Stomach smooth muscle (tissue), 2 donors: ENCODE measurements around the gene HPS4.
"Not testable (repeated sequence)": the region's sequence is repeated elsewhere in the genome, so short reads cannot be mapped to it uniquely, and the experiment has no call there.

Source experiments
- H3K27ac ChIP-seq: one replicate; pipeline ENCODE4 v1.7.0; 2013; ENCODE audit warnings: mild to moderate bottlenecking, low read length, inconsistent platforms
- H3K27me3 ChIP-seq, 2 donors: one replicate each; pipeline ENCODE4 v1.7.0; 2013; ENCODE audit warnings: low read length in 2 of 2; ENCODE audit not compliant: insufficient read depth in 2 of 2, control insufficient read depth in 1 of 2
- H3K36me3 ChIP-seq, 2 donors: one replicate each; pipeline ENCODE4 v1.7.0; 2013; ENCODE audit warnings: low read length in 2 of 2; ENCODE audit not compliant: control insufficient read depth in 2 of 2, insufficient read depth in 2 of 2
- H3K4me1 ChIP-seq: one replicate; pipeline ENCODE4 v1.7.0; 2013; ENCODE audit warnings: low read length; ENCODE audit not compliant: control insufficient read depth, insufficient read depth
- H3K4me3 ChIP-seq, 2 donors: one replicate each; pipeline ENCODE4 v1.7.0; 2013; ENCODE audit warnings: low read length in 2 of 2
- H3K9ac ChIP-seq, 2 donors: one replicate each; pipeline ENCODE4 v1.7.0; 2013; ENCODE audit warnings: low read length in 2 of 2, mild to moderate bottlenecking in 1 of 2
- H3K9me3 ChIP-seq, 2 donors: one replicate each; pipeline ENCODE4 v1.7.0; 2013; ENCODE audit warnings: low read length in 2 of 2; ENCODE audit not compliant: control insufficient read depth in 2 of 2
- donor health status: healthy.
- donor health status: Pancreatic carcinoma.

The HPS4 gene

DNA sequence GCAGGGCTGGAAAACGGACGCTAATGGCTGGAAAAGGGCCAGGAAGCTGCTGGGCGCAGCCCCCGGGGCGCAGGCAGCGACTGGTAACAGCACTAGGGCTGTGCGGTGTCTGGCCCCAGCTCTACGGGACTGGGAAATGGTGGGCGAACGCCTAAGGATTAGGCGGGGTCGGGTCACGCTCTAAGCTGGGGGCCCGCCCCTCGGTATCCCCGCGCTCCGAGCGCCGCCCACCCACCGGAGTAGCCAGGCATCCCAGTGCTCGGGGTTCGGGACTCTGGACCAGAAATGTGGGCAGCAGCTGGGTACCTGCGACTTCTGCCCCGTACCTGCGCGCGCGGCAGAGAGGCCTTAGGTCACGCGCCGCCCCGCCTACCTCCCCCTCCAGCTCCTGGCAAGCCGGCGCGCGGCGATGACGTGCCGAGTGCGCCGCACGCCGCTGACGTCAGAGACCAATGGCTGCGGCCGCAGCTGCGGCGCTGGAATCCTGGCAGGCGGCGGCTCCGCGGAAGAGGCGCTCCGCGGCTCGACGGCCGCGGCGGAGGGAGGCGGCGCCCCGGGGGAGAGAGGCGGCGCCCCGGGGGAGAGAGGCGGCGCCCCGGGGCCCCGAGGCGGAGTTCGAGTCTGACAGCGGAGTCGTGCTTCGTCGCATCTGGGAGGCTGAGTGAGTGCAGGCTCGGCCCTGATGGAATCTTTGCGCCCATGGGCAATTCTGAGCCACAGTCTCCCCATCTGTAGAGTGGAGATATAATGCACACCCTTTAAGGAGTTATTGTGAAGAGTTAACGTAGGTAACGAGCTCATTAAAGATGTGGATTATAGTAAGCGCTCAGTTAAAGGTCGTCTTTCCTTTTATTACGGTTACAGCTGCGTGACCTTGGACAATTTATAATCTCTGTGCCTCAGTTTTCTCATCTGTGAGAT, at the start of gene HPS4, which contains the start of gene SRRD:
TSS of gene HPS4 (minus strand) at position 345 of the 921 bp plus-strand sequence. CDS start 2,021 bp downstream, outside the sequence.
TSS of gene SRRD (plus strand) at position 439 of the 921 bp plus-strand sequence. CDS start at position 453, 14 bp downstream.
- Histone ChIP-seq H3K9ac (peak within 1 kb of the TSS; percentile 96 to 98), H3K36me3 (peaks cover 19 to 20% of the 10 kb centered on the region in 2 donors), H3K4me1 (peaks cover 35% of the 10 kb centered on the region), H3K4me3 (peak within 1 kb of the TSS; percentile 78 to 88), H3K27ac (peak within 1 kb of the TSS; percentile 89), H3K27me3 (no peaks in the 10 kb centered on the region), H3K9me3 (no peaks in the 10 kb centered on the region)

GRCh38 chr22:26529345-26529744, 45.8 kb upstream of the HPS4 start:
- Histone ChIP-seq H3K4me3 (no peak overlapping the region), H3K27ac (no peak overlapping the region), H3K4me1 (no peaks in the 10 kb centered on the region), H3K9me3 (no peaks in the 10 kb centered on the region), H3K36me3 (peaks cover 0 to 5% of the 10 kb centered on the region in 2 donors), H3K9ac (no peak overlapping the region), H3K27me3 (no peaks in the 10 kb centered on the region)

- H3K9ac ChIP-seq, H3K36me3 ChIP-seq, H3K4me1 ChIP-seq, H3K9me3 ChIP-seq, H3K4me3 ChIP-seq, H3K27ac ChIP-seq, H3K27me3 ChIP-seq: not testable (repeated sequence)
These were observed 44.9 kb upstream of the HPS4 start for GRCh38 chr22:26528518-26528917.

DNA sequence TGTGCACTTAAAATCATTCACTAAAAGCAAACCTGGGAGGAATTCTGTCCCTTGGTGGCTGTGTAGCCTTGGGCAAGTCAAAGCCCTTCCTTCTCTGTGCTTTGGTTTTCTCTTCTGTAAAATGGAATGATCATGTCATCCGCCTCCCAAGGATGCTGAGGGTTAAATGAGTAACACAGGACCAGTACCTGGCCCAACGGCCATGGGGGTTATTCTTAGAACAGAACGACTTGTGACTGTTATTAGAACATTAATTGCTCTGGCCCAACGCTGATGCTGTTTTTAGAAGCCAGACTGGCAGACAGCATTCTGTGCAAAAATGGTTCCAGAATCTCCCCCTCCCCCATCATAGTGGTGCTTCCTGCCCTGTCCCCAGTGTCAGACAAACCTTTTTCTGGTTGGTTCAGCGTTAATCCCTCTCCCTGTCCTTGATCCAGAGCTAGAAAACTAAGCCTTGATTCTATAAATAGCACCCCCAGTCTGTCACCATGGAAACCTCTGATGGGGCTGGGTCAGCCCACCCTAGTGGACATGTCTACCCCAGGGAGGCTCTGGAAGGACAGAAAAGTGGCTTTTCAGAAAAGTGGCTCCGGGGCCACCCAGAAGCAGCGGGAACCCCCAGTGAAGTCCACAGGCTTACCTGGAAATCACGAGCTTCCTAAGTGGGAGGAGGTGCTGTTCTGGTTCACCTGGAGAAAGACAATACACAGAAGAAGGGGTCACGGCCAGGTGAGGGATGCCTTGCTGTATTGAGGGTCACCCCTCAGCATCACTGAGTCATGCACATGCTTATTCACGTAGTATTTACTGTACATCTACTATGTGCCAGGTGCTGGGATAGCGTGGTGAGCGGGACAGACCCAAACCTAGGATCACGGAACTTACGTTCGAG, 44.2 kb upstream of the HPS4 start:
- peaks cover 0 to 6% of the 10 kb centered on the region in 2 donors for H3K36me3 ChIP-seq

DNA sequence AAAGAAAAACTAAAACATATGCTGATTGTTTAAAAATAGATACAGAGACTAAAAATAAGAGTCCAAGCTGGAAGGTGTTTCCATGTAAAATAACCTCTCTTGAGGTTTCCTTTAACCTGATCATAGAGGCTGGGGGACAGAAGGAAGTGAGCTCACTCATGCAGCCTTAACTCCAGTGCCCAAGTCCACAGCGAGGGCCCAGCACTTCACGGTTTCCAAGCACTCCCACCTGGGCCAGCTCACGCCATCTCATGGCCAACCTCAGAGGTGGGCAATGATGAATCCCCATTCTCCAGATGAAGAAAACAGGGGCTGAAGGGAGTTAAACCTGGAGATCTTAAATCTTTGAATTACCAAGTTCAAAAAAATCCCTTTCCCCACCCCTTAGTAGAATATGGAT, 43.6 kb upstream of the HPS4 start:
- no peaks in the 10 kb centered on the region for H3K9me3 ChIP-seq
- no peak overlapping the region for H3K9ac ChIP-seq
- no peak overlapping the region for H3K4me3 ChIP-seq
- no peak overlapping the region for H3K27ac ChIP-seq
- H3K36me3 ChIP-seq, result peaks cover 0 to 6% of the 10 kb centered on the region in 2 donors
- H3K27me3 ChIP-seq, result no peaks in the 10 kb centered on the region
- no peaks in the 10 kb centered on the region for H3K4me1 ChIP-seq

More for the DNA sequence above, 44.2 kb upstream of the HPS4 start:
- Histone ChIP-seq H3K4me1 (no peaks in the 10 kb centered on the region), H3K27me3 (no peaks in the 10 kb centered on the region), H3K27ac (no peak overlapping the region), H3K9me3 (no peaks in the 10 kb centered on the region), H3K9ac (no peak overlapping the region), H3K4me3 (no peak overlapping the region)

- no peaks in the 10 kb centered on the region for H3K27me3 ChIP-seq
- no peak overlapping the region for H3K9ac ChIP-seq
- no peak overlapping the region for H3K4me3 ChIP-seq
- no peaks in the 10 kb centered on the region for H3K4me1 ChIP-seq
- no peak overlapping the region for H3K27ac ChIP-seq
- H3K9me3 ChIP-seq, result no peaks in the 10 kb centered on the region
- peaks cover 0 to 6% of the 10 kb centered on the region in 2 donors for H3K36me3 ChIP-seq
These were observed 42.5 kb upstream of the HPS4 start for GRCh38 chr22:26525946-26526564.

GRCh38 chr22:26524870-26525269, 41.3 kb upstream of the HPS4 start:
- H3K36me3 ChIP-seq, result peaks cover 0 to 6% of the 10 kb centered on the region in 2 donors
- no peaks in the 10 kb centered on the region for H3K9me3 ChIP-seq
- H3K27ac ChIP-seq, result no peak overlapping the region
- no peak overlapping the region for H3K9ac ChIP-seq
- no peak overlapping the region for H3K4me3 ChIP-seq
- no peaks in the 10 kb centered on the region for H3K4me1 ChIP-seq
- no peaks in the 10 kb centered on the region for H3K27me3 ChIP-seq

- Histone ChIP-seq H3K36me3 (peaks cover 0 to 6% of the 10 kb centered on the region in 2 donors), H3K9ac (no peak overlapping the region), H3K4me3 (no peak overlapping the region), H3K27ac (no peak overlapping the region), H3K27me3 (no peaks in the 10 kb centered on the region), H3K9me3 (no peaks in the 10 kb centered on the region), H3K4me1 (no peaks in the 10 kb centered on the region)
These were observed 39.0 kb upstream of the HPS4 start for GRCh38 chr22:26522592-26522991.

DNA sequence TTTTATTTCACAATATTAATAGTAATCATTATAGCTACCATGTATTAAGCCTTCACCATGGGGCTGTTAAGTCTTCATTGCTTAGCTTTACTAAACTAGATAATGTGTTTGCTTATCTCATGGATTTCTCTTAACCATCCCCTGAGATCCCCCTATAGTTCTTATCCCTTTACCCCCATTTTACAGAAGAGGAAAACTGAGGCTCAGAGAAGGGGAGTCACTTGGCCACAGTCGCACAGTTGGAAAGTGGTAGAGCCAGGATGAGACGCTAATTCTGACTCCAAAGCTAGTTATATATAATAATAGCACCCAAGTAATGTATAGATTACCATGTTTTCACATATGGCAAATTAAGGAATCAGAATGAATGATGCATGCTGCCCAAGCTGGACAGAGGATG, 38.4 kb upstream of the HPS4 start:
- no peak overlapping the region for H3K4me3 ChIP-seq
- H3K9ac ChIP-seq, result no peak overlapping the region
- peaks cover 0 to 6% of the 10 kb centered on the region in 2 donors for H3K36me3 ChIP-seq

DNA sequence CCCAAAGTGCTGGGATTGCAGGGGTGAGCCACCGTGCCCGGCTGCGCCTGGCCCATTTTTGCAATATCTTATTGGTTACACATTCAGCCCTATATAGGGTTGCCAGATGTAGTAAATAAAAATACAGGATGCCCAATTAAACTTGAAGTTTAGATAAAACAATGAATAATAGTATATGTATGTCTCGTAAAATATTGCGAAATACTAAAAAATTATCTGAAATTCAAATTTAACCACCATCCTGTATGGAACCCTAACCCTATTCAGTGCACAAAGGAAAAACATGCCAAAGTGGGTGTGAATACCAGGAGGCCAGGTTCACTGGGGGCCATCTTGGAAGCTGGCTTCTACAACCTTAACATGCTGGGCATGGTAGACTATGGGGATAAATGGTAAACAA, 33.8 kb upstream of the HPS4 start:
- no peaks in the 10 kb centered on the region for H3K36me3 ChIP-seq
- H3K4me1 ChIP-seq, result peaks cover 3% of the 10 kb centered on the region
- no peaks in the 10 kb centered on the region for H3K27me3 ChIP-seq
- no peak overlapping the region for H3K27ac ChIP-seq
- H3K4me3 ChIP-seq, result no peak overlapping the region
- no peak overlapping the region for H3K9ac ChIP-seq
- no peaks in the 10 kb centered on the region for H3K9me3 ChIP-seq

More for the DNA sequence above, 38.4 kb upstream of the HPS4 start:
- Histone ChIP-seq H3K4me1 (no peaks in the 10 kb centered on the region), H3K9me3 (no peaks in the 10 kb centered on the region), H3K27ac (no peak overlapping the region), H3K27me3 (no peaks in the 10 kb centered on the region)
